GM12878 (cell line): ENCODE data around the gene FMN2. TPM values are rescaled to one million over a fixed set of nuclear protein-coding genes. Genes with fewer than 3 reads are reported as not detected.

ENCODE experiments used
- ATAC-seq: fragments of 200-7000 bp; cut with Tn5 transposase; 3 replicates; pipeline ENCODE4 v1.9.1; 2020; ENCODE audit warnings: mild to moderate bottlenecking, moderate library complexity
- BruUV-seq: library from RNA; stranded (reverse); fragments of 400-500 nt; replicated peaks from 2 replicates; lab custom pipeline; 2021; lab: Mats Ljungman, UMichigan
- CTCF ChIA-PET: fragments of 300-600 bp; sonication (Branson Sonifier 250); formaldehyde crosslinking; extraction: SDS; loops from one replicate; lab custom pipeline; 2021; ENCODE audit warnings: inconsistent platforms; lab: Yijun Ruan, JAX
- POLR2A ChIA-PET: fragments of 350-600 bp; formaldehyde crosslinking; extraction: SDS; loops from one replicate; lab custom pipeline; 2021; ENCODE audit warnings: inconsistent platforms; lab: Charles Lee
- RAD21 ChIA-PET: fragments of 300-600 bp; sonication (Branson Sonifier 250); formaldehyde crosslinking; loops from one replicate; lab custom pipeline; 2023; ENCODE audit warnings: antibody characterized with exemption; ENCODE audit not compliant: unreplicated experiment; lab: Charles Lee
- SMC1A ChIA-PET: fragments of 300-600 bp; sonication (Branson Sonifier 250); formaldehyde crosslinking; loops from one replicate; lab custom pipeline; 2023; ENCODE audit not compliant: unreplicated experiment, uncharacterized antibody; lab: Charles Lee
- DNase-seq: peaks from one replicate; pipeline ENCODE4 v3.0.0-alpha.2; 2011; ENCODE audit warnings: low read depth, low spot score
- FAIRE-seq: peaks from 3 replicates; lab custom pipeline; 2011; peaks lifted over from hg19 to GRCh38; lab: Jason Lieb, UNC
- H2AFZ ChIP-seq: 2 replicates; pipeline ENCODE4 v1.6.0; 2011; ENCODE audit warnings: low read depth, low read length, control low read depth; ENCODE audit not compliant: control insufficient read depth
- H3K27ac ChIP-seq: 2 replicates; pipeline ENCODE4 v1.5.1; 2011; ENCODE audit warnings: control low read depth; ENCODE audit not compliant: control insufficient read depth, insufficient read depth
- H3K27me3 ChIP-seq, 2 experiments: replicated peaks in 1 of 2; 2 replicates each; pipeline versions ENCODE4 v1.6.0 to v1.6.1; 2011; ENCODE audit warnings: low read length in 1 of 2; ENCODE audit not compliant: control insufficient read depth in 2 of 2, insufficient read depth in 2 of 2
- H3K36me3 ChIP-seq, 2 experiments: 2 replicates each; pipeline ENCODE4 v1.5.1; 2011; ENCODE audit warnings: low read length in 1 of 2; ENCODE audit not compliant: control insufficient read depth in 2 of 2, insufficient read depth in 2 of 2
- H3K4me1 ChIP-seq: 2 replicates; pipeline ENCODE4 v1.6.1; 2011; ENCODE audit warnings: mild to moderate bottlenecking, low read length, moderate library complexity, mixed read lengths; ENCODE audit not compliant: control insufficient read depth, insufficient read depth
- H3K4me2 ChIP-seq: 2 replicates; pipeline ENCODE4 v1.6.0; 2011; ENCODE audit warnings: control low read depth; ENCODE audit not compliant: control insufficient read depth, insufficient read depth
- H3K4me3 ChIP-seq: fragments of 200-600 bp; sonication (generic); 2 replicates; pipeline ENCODE4 v1.5.1; 2016
- H3K79me2 ChIP-seq: 2 replicates; pipeline ENCODE4 v1.6.0; 2011; ENCODE audit warnings: low read length; ENCODE audit not compliant: control insufficient read depth, insufficient read depth
- H3K9ac ChIP-seq: 2 replicates; pipeline ENCODE4 v1.8.0; 2011; ENCODE audit warnings: low read length, control low read depth, mixed read lengths; ENCODE audit not compliant: control insufficient read depth, insufficient read depth
- H3K9me3 ChIP-seq: replicated peaks from 3 replicates; pipeline ENCODE4 v1.5.1; 2011; ENCODE audit warnings: mild to moderate bottlenecking, low read length; ENCODE audit not compliant: control insufficient read depth, insufficient read depth
- H4K20me1 ChIP-seq: 2 replicates; pipeline ENCODE4 v1.6.0; 2011; ENCODE audit not compliant: control insufficient read depth, insufficient read depth
- ASH2L ChIP-seq: fragments of 300-600, 200-600 bp; sonication (generic); IDR thresholded peaks from 2 replicates; pipeline ENCODE4 v1.6.1; 2017; ENCODE audit warnings: low read depth, mild to moderate bottlenecking, borderline replicate concordance
- BCLAF1 ChIP-seq: fragments of 450-650 bp; IDR thresholded peaks from 2 replicates; pipeline ENCODE4 v1.6.1; 2017; ENCODE audit warnings: antibody characterized with exemption, mild to moderate bottlenecking, moderate library complexity
- CBX5 ChIP-seq: sonication (generic); IDR thresholded peaks from 2 replicates; pipeline ENCODE4 v1.6.1; 2016; ENCODE audit warnings: low read depth, moderate library complexity, mild to moderate bottlenecking, inconsistent platforms
- FOXK2 ChIP-seq: fragments of 450-650 bp; IDR thresholded peaks from 2 replicates; pipeline ENCODE4 v1.6.1; 2017; ENCODE audit warnings: mild to moderate bottlenecking, moderate library complexity
- HDGF ChIP-seq: fragments of 450-650 bp; IDR thresholded peaks from 2 replicates; pipeline ENCODE4 v1.6.1; 2016; ENCODE audit warnings: antibody characterized with exemption
- HSF1 ChIP-seq: fragments of 150-350 bp; IDR thresholded peaks from 2 replicates; pipeline ENCODE4 v1.6.1; 2014; ENCODE audit warnings: mild to moderate bottlenecking, low read depth, low read length
- IRF5 ChIP-seq: fragments of 450-650 bp; IDR thresholded peaks from 2 replicates; pipeline ENCODE4 v1.6.1; 2017; ENCODE audit warnings: borderline replicate concordance
- MTA3 ChIP-seq: IDR thresholded peaks from 2 replicates; pipeline ENCODE4 v1.6.1; 2012; ENCODE audit warnings: low read length, inconsistent platforms, borderline replicate concordance
- SMAD5 ChIP-seq: IDR thresholded peaks from 2 replicates; pipeline ENCODE4 v1.6.1; 2016; ENCODE audit warnings: antibody characterized with exemption, low read depth
- SMARCA5 ChIP-seq: fragments of 450-650 bp; IDR thresholded peaks from 2 replicates; pipeline ENCODE4 v1.6.1; 2017; ENCODE audit warnings: mild to moderate bottlenecking
- SMC3 ChIP-seq: IDR thresholded peaks from 2 replicates; pipeline ENCODE4 v1.6.1; 2011; ENCODE audit warnings: low read length, improper control_type of control experiment, borderline replicate concordance
- TAF1 ChIP-seq: IDR thresholded peaks from 2 replicates; pipeline ENCODE4 v1.6.1; 2011; ENCODE audit warnings: mild to moderate bottlenecking, low read depth, low read length, borderline replicate concordance
- TARDBP ChIP-seq: IDR thresholded peaks from 2 replicates; pipeline ENCODE4 v1.6.1; 2016; ENCODE audit warnings: borderline replicate concordance
- YBX1 ChIP-seq: fragments of 450-650 bp; IDR thresholded peaks from 2 replicates; pipeline ENCODE4 v1.6.1; 2016; ENCODE audit warnings: antibody characterized with exemption
- ZNF207 ChIP-seq: fragments of 450-650 bp; IDR thresholded peaks from 2 replicates; pipeline ENCODE4 v1.6.1; 2014; ENCODE audit warnings: antibody characterized with exemption, mild to moderate bottlenecking, borderline replicate concordance
- ZNF274 ChIP-seq: IDR thresholded peaks from one replicate; pipeline ENCODE4 v1.8.0; 2011; ENCODE audit not compliant: insufficient read length, insufficient read depth
- WGBS: methylation state at CpG from one replicate; pipeline ENCODE4 v1.1.6; 2016; ENCODE audit warnings: low lambda C conversion rate; ENCODE audit not compliant: insufficient replicate concordance, insufficient coverage; ENCODE audit errors: missing lambda C conversion rate; 5-methylcytosine and 5-hydroxymethylcytosine counted together
- in situ Hi-C: fragments of 300-500 bp; cut with MboI; formaldehyde crosslinking; loops from 9 replicates; pipeline ENCODE4 v1.14.3; 2018; ENCODE audit warnings: mixed read lengths
- intact Hi-C: fragments of 100-400 bp; cut with micrococcal nuclease; formaldehyde crosslinking; loops from one replicate; pipeline ENCODE4 v1.14.2; 2022; ENCODE audit not compliant: unreplicated experiment
- polyA plus RNA-seq, 11 experiments: library from polyadenylated mRNA; depleted of rRNA in 4 of 11; unstranded in 6 of 11; stranded (reverse) in 5 of 11; fragments of >200 nt; fragmentation: Nextera tagmentation in 4 of 11; fragmentation: Illumina TruSeq in 1 of 11; extraction: Ambion mirVana in 4 of 11; extraction: Trizol in 1 of 11; gene quantifications; 1 replicate in 1 of 11; 2 replicates in 10 of 11; pipeline versions ENCODE4 v1.2.1 to v1.2.3, GENCODE V29; 2011 to 2016; ENCODE audit warnings: inconsistent platforms in 2 of 11, missing spikeins in 2 of 11, low read depth in 1 of 11
- total RNA-seq, 4 experiments: library from RNA; depleted of rRNA in 3 of 4; stranded (reverse); fragments of >200 nt in 3 of 4; fragmentation: Illumina TruSeq in 1 of 4; extraction: Trizol in 1 of 4; gene quantifications; 2 replicates each; pipeline versions ENCODE4 v1.2.1 to v1.2.3, GENCODE V29; 2013 to 2021

FMN2 gene
- total and polyA plus RNA-seq, 10 of the 15 experiments (the other 5 are each of a cell fraction or from before 2014, with no cell fraction given): 0.60 TPM; not detected in 9

- in situ Hi-C loops: no loop called here
- H3K4me3 ChIP-seq: no peak overlapping the region
- DNase-seq (no peak), FAIRE-seq (no peak), ATAC-seq (no peak)
- H3K79me2 ChIP-seq: no peaks in the 10 kb centered on the region
- RAD21 ChIA-PET: no interaction called here
- H3K36me3 ChIP-seq: no peaks in the 10 kb centered on the region
- H3K9ac ChIP-seq: no peak overlapping the region
- H3K4me2 ChIP-seq: no peak overlapping the region
- H3K9me3 ChIP-seq: no peaks in the 10 kb centered on the region
- BruUV-seq: no TSS peak
- H3K27me3 ChIP-seq: no peaks in the 10 kb centered on the region
- intact Hi-C loops: no loop called here
- TF ChIP-seq ZNF207: no peak
- no peak for TF ChIP-seq FOXK2
- TF ChIP-seq MTA3: no peak
- TF ChIP-seq HDGF: no peak
- TF ChIP-seq SMC3: no peak
- no peak for TF ChIP-seq IRF5
- TF ChIP-seq ASH2L: no peak
- TF ChIP-seq YBX1: no peak
- no peak for TF ChIP-seq HSF1
- TF ChIP-seq TAF1: no peak
- no peak for TF ChIP-seq TARDBP
- TF ChIP-seq CBX5: no peak
- TF ChIP-seq BCLAF1: no peak
- no peak for TF ChIP-seq SMARCA5
- no peak for TF ChIP-seq ZNF274
- TF ChIP-seq SMAD5: no peak
- WGBS: 7% methylated on average over 6 of the region's 6 CpGs
- SMC1A ChIA-PET: interaction anchor here (0.6 kb wide), 1 partner anchor 403 kb away, joined by 3 read pairs; no protein-coding TSS in a partner anchor
- no peaks in the 10 kb centered on the region for H4K20me1 ChIP-seq
- H2AFZ ChIP-seq: no peak overlapping the region
- CTCF ChIA-PET: interaction anchor here (1.1 kb wide), 1 partner anchor 192 kb away, joined by 3 read pairs; no protein-coding TSS in a partner anchor
- H3K4me1 ChIP-seq: no peaks in the 10 kb centered on the region
- POLR2A ChIA-PET: no interaction called here
- H3K27ac ChIP-seq: no peak overlapping the region
These were observed 249.9 kb downstream of the FMN2 start for GRCh38 chr1:240341365-240342250.
